Uterus (tissue), 2 donors: ENCODE data around the gene PHOX2B.

ENCODE experiments used
- POLR2A ChIP-seq, 2 donors: fragments of 450-650 bp; IDR thresholded peaks; one replicate each; pipeline ENCODE4 v1.6.1; 2016; ENCODE audit warnings: antibody characterized with exemption in 2 of 2, mild to moderate bottlenecking in 1 of 2, moderate library complexity in 1 of 2
- TF ChIP-seq, protein P1 (sequence below), 4 experiments: fragments of 200-600 bp in 2 of 4; fragments of 450-650 bp in 2 of 4; sonication (generic) in 2 of 4; IDR thresholded peaks; one replicate each; pipeline ENCODE4 v1.5.1; 2016 to 2019; ENCODE audit warnings: antibody characterized with exemption in 4 of 4, mild to moderate bottlenecking in 2 of 4, moderate library complexity in 1 of 4

DNA sequence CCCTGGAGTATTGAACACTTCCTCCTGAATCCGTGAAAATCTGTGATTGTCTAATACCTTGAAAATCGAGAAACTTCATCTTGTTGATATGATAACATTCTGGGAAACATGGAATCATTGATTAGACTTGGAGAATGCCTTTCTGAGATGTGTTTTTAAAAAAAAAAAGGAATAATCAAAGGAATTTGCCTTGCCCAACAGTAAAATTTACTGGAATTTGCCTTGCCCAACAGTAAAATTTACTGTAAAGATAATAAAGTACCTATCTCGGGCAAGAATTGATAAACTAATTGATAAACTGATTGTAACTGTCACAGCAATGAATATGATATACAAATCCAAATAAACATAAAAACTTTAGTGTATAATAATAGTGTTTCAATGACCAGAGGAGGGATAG lies 44.7 kb downstream of the PHOX2B start:
- no peak for TF ChIP-seq POLR2A (IDR thresholded peaks at IDR 0.05)
- TF ChIP-seq, protein P1, sequence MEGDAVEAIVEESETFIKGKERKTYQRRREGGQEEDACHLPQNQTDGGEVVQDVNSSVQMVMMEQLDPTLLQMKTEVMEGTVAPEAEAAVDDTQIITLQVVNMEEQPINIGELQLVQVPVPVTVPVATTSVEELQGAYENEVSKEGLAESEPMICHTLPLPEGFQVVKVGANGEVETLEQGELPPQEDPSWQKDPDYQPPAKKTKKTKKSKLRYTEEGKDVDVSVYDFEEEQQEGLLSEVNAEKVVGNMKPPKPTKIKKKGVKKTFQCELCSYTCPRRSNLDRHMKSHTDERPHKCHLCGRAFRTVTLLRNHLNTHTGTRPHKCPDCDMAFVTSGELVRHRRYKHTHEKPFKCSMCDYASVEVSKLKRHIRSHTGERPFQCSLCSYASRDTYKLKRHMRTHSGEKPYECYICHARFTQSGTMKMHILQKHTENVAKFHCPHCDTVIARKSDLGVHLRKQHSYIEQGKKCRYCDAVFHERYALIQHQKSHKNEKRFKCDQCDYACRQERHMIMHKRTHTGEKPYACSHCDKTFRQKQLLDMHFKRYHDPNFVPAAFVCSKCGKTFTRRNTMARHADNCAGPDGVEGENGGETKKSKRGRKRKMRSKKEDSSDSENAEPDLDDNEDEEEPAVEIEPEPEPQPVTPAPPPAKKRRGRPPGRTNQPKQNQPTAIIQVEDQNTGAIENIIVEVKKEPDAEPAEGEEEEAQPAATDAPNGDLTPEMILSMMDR (IDR thresholded peaks at IDR 0.05), result no peak
